Measurements from ENCODE around the gene DOCK9. TPM values are rescaled to one million over a fixed set of nuclear protein-coding genes. Genes with fewer than 3 reads are reported as not detected.

The DOCK9 gene
- total RNA-seq, 4 donors from 2014 or later, result 121 to 240 (median 200) TPM

DNA sequence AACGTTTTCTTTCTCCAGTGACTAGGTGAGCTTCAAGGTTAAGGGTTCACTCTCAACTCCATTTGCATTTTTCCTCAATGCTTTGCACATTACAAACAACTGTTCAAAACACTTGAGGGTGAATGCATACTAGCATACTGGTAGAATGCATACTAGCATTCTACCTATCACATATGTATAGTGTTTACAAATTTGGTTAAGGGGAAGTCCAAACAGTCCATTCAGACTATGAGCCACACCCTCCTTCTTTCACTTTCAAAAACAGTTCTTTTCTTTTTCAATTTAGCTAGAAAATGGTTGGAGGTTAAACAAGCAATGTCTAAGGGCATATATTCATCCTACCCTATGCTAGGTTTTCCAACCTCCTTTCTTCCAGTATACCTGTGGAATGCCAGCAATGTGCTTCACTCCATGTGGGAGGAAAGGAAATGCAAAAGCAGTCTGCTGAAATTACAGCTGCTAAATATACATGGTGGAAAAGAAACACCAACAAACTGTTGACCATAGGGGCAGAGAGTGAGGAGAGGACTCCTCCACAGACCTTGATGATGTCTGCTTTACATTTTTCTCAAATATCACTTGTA lies 102.6 kb downstream of the DOCK9 start:
- Histone ChIP-seq H3K27ac (no peak overlapping the region), H3K4me3 (no peak overlapping the region), H3K27me3 (no peaks in the 10 kb centered on the region), H3K9me3 (peaks cover 7% of the 10 kb centered on the region), H3K4me1 (peaks cover 7% of the 10 kb centered on the region), H3K36me3 (peaks cover 77% of the 10 kb centered on the region)
- no peak for DNase-seq (ENCODE audit: low spot score in 2 of 2)
- 67% methylated on average over 1 of the region's 1 CpG for WGBS
- no peak for TF ChIP-seq POLR2AphosphoS5 (IDR thresholded peaks at IDR 0.05)
- TF ChIP-seq EP300 (IDR thresholded peaks at IDR 0.05), result no peak
- TF ChIP-seq POLR2A (IDR thresholded peaks at IDR 0.05), result no peak

DNA sequence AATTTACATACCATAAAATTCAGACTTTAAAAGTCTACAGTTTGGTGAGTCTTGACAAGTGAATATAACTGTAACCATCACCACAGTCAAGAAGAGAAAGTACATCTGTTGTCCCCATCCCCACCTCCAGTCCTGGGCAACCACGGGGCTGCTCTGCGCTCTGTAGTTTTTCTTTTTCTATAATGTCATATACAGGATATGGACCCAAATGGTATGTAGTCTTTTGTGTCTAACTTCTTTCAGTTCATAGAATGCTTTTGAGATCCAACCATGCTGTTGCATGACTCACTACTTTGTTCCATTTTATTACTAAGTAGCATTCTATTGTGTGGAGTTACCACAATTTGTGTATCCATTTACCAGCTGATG lies 103.9 kb downstream of the DOCK9 start:
- Histone ChIP-seq H3K4me1 (peaks cover 7% of the 10 kb centered on the region), H3K27me3 (no peaks in the 10 kb centered on the region), H3K27ac (no peak overlapping the region), H3K9me3 (peaks cover 7% of the 10 kb centered on the region), H3K4me3 (no peak overlapping the region), H3K36me3 (peaks cover 65% of the 10 kb centered on the region)
- TF ChIP-seq POLR2A (IDR thresholded peaks at IDR 0.05) (no peak), POLR2AphosphoS5 (IDR thresholded peaks at IDR 0.05) (no peak), EP300 (IDR thresholded peaks at IDR 0.05) (no peak)
- TF ChIP-seq, protein P1, sequence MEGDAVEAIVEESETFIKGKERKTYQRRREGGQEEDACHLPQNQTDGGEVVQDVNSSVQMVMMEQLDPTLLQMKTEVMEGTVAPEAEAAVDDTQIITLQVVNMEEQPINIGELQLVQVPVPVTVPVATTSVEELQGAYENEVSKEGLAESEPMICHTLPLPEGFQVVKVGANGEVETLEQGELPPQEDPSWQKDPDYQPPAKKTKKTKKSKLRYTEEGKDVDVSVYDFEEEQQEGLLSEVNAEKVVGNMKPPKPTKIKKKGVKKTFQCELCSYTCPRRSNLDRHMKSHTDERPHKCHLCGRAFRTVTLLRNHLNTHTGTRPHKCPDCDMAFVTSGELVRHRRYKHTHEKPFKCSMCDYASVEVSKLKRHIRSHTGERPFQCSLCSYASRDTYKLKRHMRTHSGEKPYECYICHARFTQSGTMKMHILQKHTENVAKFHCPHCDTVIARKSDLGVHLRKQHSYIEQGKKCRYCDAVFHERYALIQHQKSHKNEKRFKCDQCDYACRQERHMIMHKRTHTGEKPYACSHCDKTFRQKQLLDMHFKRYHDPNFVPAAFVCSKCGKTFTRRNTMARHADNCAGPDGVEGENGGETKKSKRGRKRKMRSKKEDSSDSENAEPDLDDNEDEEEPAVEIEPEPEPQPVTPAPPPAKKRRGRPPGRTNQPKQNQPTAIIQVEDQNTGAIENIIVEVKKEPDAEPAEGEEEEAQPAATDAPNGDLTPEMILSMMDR (IDR thresholded peaks at IDR 0.05), result no peak
- no peak for DNase-seq (ENCODE audit: low spot score in 2 of 2)
- WGBS, result 95% methylated on average over 2 of the region's 2 CpGs

DNA sequence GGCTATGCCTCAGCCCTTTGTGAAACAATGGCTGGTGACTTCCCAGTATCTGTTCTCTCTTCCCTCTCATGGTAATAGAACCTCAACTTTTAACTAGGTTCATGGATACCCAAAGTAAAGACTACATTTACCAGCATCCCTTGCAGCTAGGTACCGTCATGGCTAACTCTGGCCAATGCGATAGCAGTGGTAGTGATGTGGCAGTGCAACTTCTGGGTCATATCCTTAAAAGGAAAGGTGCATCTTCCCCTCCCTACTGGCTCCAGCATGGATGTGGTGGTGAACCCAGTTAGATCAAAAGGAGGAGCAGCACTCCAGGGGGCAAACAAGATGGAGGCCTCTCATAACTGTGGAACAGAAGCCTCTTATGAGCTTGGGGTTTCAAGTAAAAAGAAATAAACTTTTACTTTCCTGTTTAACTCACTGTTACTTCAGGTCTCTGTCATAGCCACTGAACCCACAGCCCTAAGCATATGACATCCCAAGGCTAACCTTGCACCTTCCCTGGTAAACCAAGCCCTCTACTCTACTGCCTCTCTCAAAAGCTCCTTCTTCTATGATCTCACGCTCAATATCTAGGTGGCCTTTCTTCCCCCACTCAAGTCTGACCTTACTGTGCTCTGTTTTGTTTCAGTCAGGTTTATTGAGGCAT lies 104.4 kb downstream of the DOCK9 start:
- 96% methylated on average over 3 of the region's 3 CpGs for WGBS
- no peak for TF ChIP-seq EP300 (IDR thresholded peaks at IDR 0.05)
- no peak for TF ChIP-seq POLR2AphosphoS5 (IDR thresholded peaks at IDR 0.05)
- TF ChIP-seq, protein P1 (IDR thresholded peaks at IDR 0.05), result no peak

DNA sequence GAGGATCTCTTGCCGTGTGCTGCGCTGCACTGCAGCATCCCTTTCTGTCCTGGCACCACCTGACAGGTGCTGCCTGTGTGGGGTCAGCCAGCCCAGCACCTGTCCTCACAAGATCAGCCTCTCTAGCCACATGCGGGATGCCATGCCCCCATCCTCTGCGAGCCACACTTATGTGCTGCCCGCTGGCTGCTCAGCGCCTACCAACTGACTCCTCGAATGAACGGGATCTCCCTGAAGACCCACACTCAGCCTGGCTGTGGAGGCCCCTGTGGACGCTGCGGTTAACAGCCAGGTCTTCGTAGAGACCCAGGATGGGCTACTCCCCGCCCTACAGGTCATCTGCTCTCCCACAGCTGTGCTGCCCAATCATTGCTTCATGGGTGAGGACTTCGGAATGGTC lies 106.1 kb downstream of the DOCK9 start:
- DNase-seq (ENCODE audit: low spot score in 2 of 2), result no peak
- no peaks in the 10 kb centered on the region for H3K27me3 ChIP-seq
- WGBS, result 88% methylated on average over 13 of the region's 13 CpGs

More for the DNA sequence above, 104.4 kb downstream of the DOCK9 start:
- peaks cover 7% of the 10 kb centered on the region for H3K9me3 ChIP-seq
- no peak for DNase-seq (ENCODE audit: low spot score in 2 of 2)
- peaks cover 2% of the 10 kb centered on the region for H3K4me1 ChIP-seq
- H3K4me3 ChIP-seq, result no peak overlapping the region
- no peaks in the 10 kb centered on the region for H3K27me3 ChIP-seq
- no peak overlapping the region for H3K27ac ChIP-seq
- peaks cover 64% of the 10 kb centered on the region for H3K36me3 ChIP-seq

DNA sequence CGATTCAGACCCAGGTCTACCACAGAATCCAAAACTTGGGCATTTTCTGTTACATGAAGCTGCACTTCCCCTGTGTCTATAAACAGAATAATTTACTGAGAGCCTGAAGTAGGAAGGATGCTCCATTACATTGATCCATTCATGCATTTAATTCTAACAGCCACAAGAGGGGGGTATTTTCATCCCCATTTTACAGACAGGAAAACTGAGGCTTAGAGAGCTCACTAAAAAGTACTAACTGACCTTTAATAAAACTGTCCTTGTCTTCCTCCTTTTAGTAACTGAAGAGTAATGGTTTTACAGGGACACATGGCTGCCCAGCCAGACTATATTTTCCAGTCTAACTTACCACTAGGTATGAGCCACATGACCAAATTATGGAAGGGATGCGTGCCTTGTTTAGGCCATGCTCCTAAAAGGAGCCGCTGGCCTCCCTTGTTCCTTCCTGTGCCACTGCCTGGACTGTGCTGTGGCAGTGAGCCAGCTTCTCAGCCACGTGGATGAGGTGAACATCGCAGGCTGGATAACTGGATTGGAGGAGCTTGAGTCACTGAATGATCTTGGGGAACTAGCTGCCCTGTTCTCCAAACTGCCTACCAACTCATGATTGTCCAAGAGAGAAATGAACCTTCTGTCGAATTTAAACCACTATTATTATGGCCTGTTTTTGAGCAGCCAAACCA lies 108.3 kb downstream of the DOCK9 start:
- Histone ChIP-seq H3K4me3 (no peak overlapping the region), H3K4me1 (no peaks in the 10 kb centered on the region), H3K27me3 (no peaks in the 10 kb centered on the region), H3K9me3 (peaks cover 7% of the 10 kb centered on the region), H3K27ac (no peak overlapping the region), H3K36me3 (peaks cover 73% of the 10 kb centered on the region)
- 69% methylated on average over 6 of the region's 6 CpGs for WGBS
- no peak for DNase-seq (ENCODE audit: low spot score in 2 of 2)
- no peak for TF ChIP-seq POLR2A (IDR thresholded peaks at IDR 0.05)
- no peak for TF ChIP-seq EP300 (IDR thresholded peaks at IDR 0.05)
- TF ChIP-seq POLR2AphosphoS5 (IDR thresholded peaks at IDR 0.05), result no peak
- TF ChIP-seq, protein P1 (IDR thresholded peaks at IDR 0.05), result no peak

More for the DNA sequence above, 106.1 kb downstream of the DOCK9 start:
- no peak for TF ChIP-seq POLR2AphosphoS5 (IDR thresholded peaks at IDR 0.05)
- TF ChIP-seq, protein P1 (IDR thresholded peaks at IDR 0.05), result no peak
- no peak for TF ChIP-seq POLR2A (IDR thresholded peaks at IDR 0.05)
- TF ChIP-seq EP300 (IDR thresholded peaks at IDR 0.05), result no peak
- Histone ChIP-seq H3K9me3 (peaks cover 7% of the 10 kb centered on the region), H3K4me1 (no peaks in the 10 kb centered on the region), H3K36me3 (peaks cover 64% of the 10 kb centered on the region), H3K4me3 (no peak overlapping the region), H3K27ac (no peak overlapping the region)

Data from suprapubic skin (tissue), 4 donors.